Mesendoderm (in vitro differentiated cells): ENCODE results near the gene SGSH.

Experiments used
- DNase-seq: peaks from one replicate; pipeline ENCODE4 v3.0.0; 2013
- H2AK5ac ChIP-seq: 2 replicates; pipeline ENCODE4 v1.6.1; 2013; ENCODE audit warnings: low read length, inconsistent platforms
- H2BK120ac ChIP-seq: 2 replicates; pipeline ENCODE4 v1.6.1; 2013; ENCODE audit warnings: low read depth, mild to moderate bottlenecking, low read length, moderate library complexity, mixed read lengths
- H2BK15ac ChIP-seq: replicated peaks from 2 replicates; pipeline ENCODE4 v1.6.1; 2013; ENCODE audit warnings: low read depth, mild to moderate bottlenecking, moderate library complexity
- H2BK5ac ChIP-seq: 2 replicates; pipeline ENCODE4 v1.6.1; 2013; ENCODE audit warnings: low read length, inconsistent platforms
- H3K18ac ChIP-seq: 2 replicates; pipeline ENCODE4 v1.6.1; 2013; ENCODE audit warnings: mild to moderate bottlenecking, low read length, mixed read lengths
- H3K23ac ChIP-seq: one replicate; pipeline ENCODE4 v1.6.1; 2013; ENCODE audit warnings: low read length
- H3K27ac ChIP-seq: 2 replicates; pipeline ENCODE4 v1.5.1; 2013; ENCODE audit warnings: low read depth, mild to moderate bottlenecking, inconsistent platforms, low read length, moderate library complexity
- H3K27me3 ChIP-seq: 2 replicates; pipeline ENCODE4 v1.6.1; 2013; ENCODE audit warnings: low read length, control low read depth, mild to moderate bottlenecking, inconsistent platforms; ENCODE audit not compliant: insufficient read depth, poor library complexity
- H3K36me3 ChIP-seq: 2 replicates; pipeline ENCODE4 v1.6.1; 2013; ENCODE audit warnings: low read length, inconsistent platforms; ENCODE audit not compliant: control insufficient read depth, insufficient read depth
- H3K4ac ChIP-seq: one replicate; pipeline ENCODE4 v1.6.1; 2013; ENCODE audit warnings: low read depth, mild to moderate bottlenecking, low read length, moderate library complexity
- H3K4me1 ChIP-seq: 2 replicates; pipeline ENCODE4 v1.6.1; 2013; ENCODE audit warnings: low read depth, low read length, inconsistent platforms; ENCODE audit not compliant: control insufficient read depth
- H3K4me2 ChIP-seq: 2 replicates; pipeline ENCODE4 v1.6.1; 2013; ENCODE audit warnings: low read length
- H3K4me3 ChIP-seq: 2 replicates; pipeline ENCODE4 v1.5.1; 2013; ENCODE audit warnings: mild to moderate bottlenecking, low read length
- H3K56ac ChIP-seq: one replicate; pipeline ENCODE4 v1.6.1; 2013; ENCODE audit warnings: low read length
- H3K79me1 ChIP-seq: 2 replicates; pipeline ENCODE4 v1.6.1; 2013; ENCODE audit warnings: low read length, inconsistent platforms
- H3K79me2 ChIP-seq: 2 replicates; pipeline ENCODE4 v1.6.1; 2013; ENCODE audit warnings: mild to moderate bottlenecking, low read length; ENCODE audit not compliant: control insufficient read depth, insufficient read depth
- H3K9ac ChIP-seq: 2 replicates; pipeline ENCODE4 v1.6.1; 2013; ENCODE audit warnings: low read length, inconsistent platforms
- H4K5ac ChIP-seq: one replicate; pipeline ENCODE4 v1.6.1; 2013; ENCODE audit warnings: low read length
- H4K8ac ChIP-seq: one replicate; pipeline ENCODE4 v1.6.1; 2013; ENCODE audit warnings: low read depth, mild to moderate bottlenecking, control low read depth, low read length, moderate library complexity
- whole genome bisulfite sequencing: extraction: QIAGEN DNeasy Blood & Tissue Kit; methylation state at CpG from one replicate; pipeline ENCODE4 v1.1.7; 2013; ENCODE audit warnings: low lambda C conversion rate, missing lambda C conversion rate; ENCODE audit not compliant: insufficient coverage; ENCODE audit errors: extremely low coverage; 5-methylcytosine and 5-hydroxymethylcytosine counted together

The SGSH gene

DNA sequence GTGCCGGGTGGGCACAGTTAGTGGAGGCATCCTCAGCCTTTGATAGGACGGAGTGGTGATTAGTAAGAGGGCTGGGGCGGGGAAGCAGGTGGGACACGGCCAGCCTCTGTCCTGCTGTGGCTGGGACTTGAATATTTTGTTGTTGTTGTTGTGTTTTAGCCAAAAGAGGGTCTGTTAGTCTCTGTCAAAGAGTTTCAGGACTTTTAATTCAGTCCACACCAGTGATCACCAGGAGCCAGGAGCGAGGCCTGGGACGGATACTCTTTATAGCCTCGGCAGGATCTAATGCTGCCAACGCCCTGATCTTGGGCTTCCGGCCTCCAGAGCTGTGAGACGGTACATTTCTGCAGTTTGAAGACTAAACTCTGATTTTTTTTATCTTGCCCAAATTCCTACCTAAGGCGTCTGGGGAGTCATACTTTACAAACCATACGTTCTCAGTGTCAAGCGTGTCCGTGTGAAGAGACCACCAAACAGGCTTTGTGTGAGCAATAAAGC lies 37.6 kb upstream of the SGSH start:
- Histone ChIP-seq H3K18ac (peak overlapping the region; percentile 44), H2BK5ac (peak overlapping the region; percentile 67), H3K23ac (no peak overlapping the region), H4K8ac (no peak overlapping the region), H3K27me3 (no peaks in the 10 kb centered on the region), H3K79me2 (no peaks in the 10 kb centered on the region), H3K36me3 (no peaks in the 10 kb centered on the region), H2AK5ac (no peak overlapping the region), H3K4me1 (peaks cover 10% of the 10 kb centered on the region), H3K9ac (peak overlapping the region; percentile 44), H3K4me2 (no peak overlapping the region), H3K4ac (no peak overlapping the region), H2BK120ac (no peak overlapping the region), H4K5ac (no peak overlapping the region), H2BK15ac (no peak overlapping the region), H3K4me3 (no peak overlapping the region), H3K56ac (peak overlapping the region; percentile 74), H3K79me1 (peaks cover 4% of the 10 kb centered on the region), H3K27ac (peak overlapping the region; percentile 97)
- peak; percentile 47 for DNase-seq
- WGBS, result no CpG with 5 or more reads among the region's 14 CpGs

- H3K27ac ChIP-seq, result no peak overlapping the region
- no peak overlapping the region for H3K9ac ChIP-seq
- WGBS, result no CpG with 5 or more reads among the region's 5 CpGs
These were observed 35.9 kb upstream of the SGSH start for GRCh38 chr17:80256034-80256350.

DNA sequence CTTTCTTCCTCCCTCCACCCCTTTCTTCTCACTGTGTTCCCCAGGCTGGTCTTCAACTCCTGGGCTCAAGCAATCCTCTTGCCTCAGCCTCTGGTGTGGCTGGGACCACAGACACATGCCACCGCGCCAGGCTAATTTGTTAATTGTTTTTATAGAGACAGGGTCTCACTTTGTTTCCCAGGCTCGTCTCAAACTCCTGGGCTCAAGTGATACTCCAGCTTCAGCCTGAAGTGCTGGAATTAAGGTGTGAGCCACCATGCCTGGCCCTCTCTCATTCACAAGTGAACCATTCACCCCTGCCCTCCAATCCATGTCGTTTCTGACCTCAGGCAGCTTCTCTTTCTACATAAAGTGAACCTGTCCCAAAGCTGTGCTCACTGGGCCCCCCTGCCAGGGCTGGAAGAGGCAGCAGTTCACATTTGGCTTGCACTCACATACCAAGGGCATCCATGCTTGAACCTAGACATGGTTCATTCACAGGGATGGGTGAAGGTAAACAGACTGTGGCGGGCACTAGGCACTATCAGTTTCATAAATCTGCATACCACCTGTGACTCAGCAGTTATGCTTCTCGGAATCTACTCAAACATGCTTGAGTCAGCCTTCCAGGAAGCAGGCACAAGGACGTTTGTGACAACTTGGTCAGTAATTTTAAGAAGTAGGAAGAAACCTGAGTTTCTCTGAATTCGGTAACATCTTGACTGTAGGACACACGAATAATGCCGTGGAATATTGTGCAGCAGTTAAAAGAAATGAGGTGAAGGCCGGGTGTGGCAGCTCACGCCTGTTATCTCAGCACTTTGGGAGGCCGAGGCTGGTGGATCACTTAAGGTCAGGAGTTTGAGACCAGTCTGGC lies 34.5 kb upstream of the SGSH start:
- no peak overlapping the region for H3K9ac ChIP-seq
- no peak overlapping the region for H3K18ac ChIP-seq
- WGBS, result no CpG with 5 or more reads among the region's 13 CpGs
- peak; percentile 69 for DNase-seq
- no peaks in the 10 kb centered on the region for H3K27me3 ChIP-seq
- H3K4me3 ChIP-seq, result no peak overlapping the region
- no peak overlapping the region for H2BK15ac ChIP-seq
- no peaks in the 10 kb centered on the region for H3K36me3 ChIP-seq
- peak overlapping the region; percentile 44 for H3K56ac ChIP-seq
- peak overlapping the region; percentile 17 for H3K27ac ChIP-seq
- no peak overlapping the region for H3K23ac ChIP-seq
- H3K4me2 ChIP-seq, result no peak overlapping the region
- H2BK5ac ChIP-seq, result peak overlapping the region; percentile 6
- H4K8ac ChIP-seq, result no peak overlapping the region
- H3K79me1 ChIP-seq, result no peaks in the 10 kb centered on the region
- no peak overlapping the region for H2BK120ac ChIP-seq
- no peak overlapping the region for H2AK5ac ChIP-seq
- H4K5ac ChIP-seq, result no peak overlapping the region
- H3K4me1 ChIP-seq, result peaks cover 4% of the 10 kb centered on the region
- H3K79me2 ChIP-seq, result no peaks in the 10 kb centered on the region
- no peak overlapping the region for H3K4ac ChIP-seq

More at GRCh38 chr17:80256034-80256350, 35.9 kb upstream of the SGSH start:
- no peak overlapping the region for H3K23ac ChIP-seq
- no peak overlapping the region for H4K8ac ChIP-seq
- DNase-seq, result no peak
- H3K79me2 ChIP-seq, result no peaks in the 10 kb centered on the region
- no peaks in the 10 kb centered on the region for H3K36me3 ChIP-seq
- no peak overlapping the region for H2BK120ac ChIP-seq
- no peak overlapping the region for H3K56ac ChIP-seq
- no peak overlapping the region for H3K4me3 ChIP-seq
- no peaks in the 10 kb centered on the region for H3K79me1 ChIP-seq
- no peak overlapping the region for H2AK5ac ChIP-seq
- H2BK15ac ChIP-seq, result no peak overlapping the region
- no peak overlapping the region for H3K4me2 ChIP-seq
- no peak overlapping the region for H3K4ac ChIP-seq
- no peak overlapping the region for H2BK5ac ChIP-seq
- no peak overlapping the region for H3K18ac ChIP-seq
- H3K4me1 ChIP-seq, result peaks cover 4% of the 10 kb centered on the region
- H4K5ac ChIP-seq, result no peak overlapping the region
- H3K27me3 ChIP-seq, result no peaks in the 10 kb centered on the region

- Histone ChIP-seq H3K4me1 (peaks cover 4% of the 10 kb centered on the region), H3K4me3 (no peak overlapping the region), H2AK5ac (no peak overlapping the region), H3K79me2 (no peaks in the 10 kb centered on the region), H3K36me3 (no peaks in the 10 kb centered on the region), H2BK120ac (no peak overlapping the region), H3K79me1 (no peaks in the 10 kb centered on the region), H2BK15ac (no peak overlapping the region), H2BK5ac (no peak overlapping the region), H3K9ac (no peak overlapping the region), H4K5ac (no peak overlapping the region), H3K18ac (no peak overlapping the region), H3K27ac (no peak overlapping the region), H4K8ac (no peak overlapping the region), H3K4me2 (no peak overlapping the region), H3K4ac (no peak overlapping the region), H3K27me3 (no peaks in the 10 kb centered on the region), H3K23ac (no peak overlapping the region), H3K56ac (peak overlapping the region; percentile 34)
- no peak for DNase-seq
- WGBS, result no CpG with 5 or more reads among the region's 21 CpGs
These were observed 33.7 kb upstream of the SGSH start for GRCh38 chr17:80253631-80254395.

- peak; percentile 65 for DNase-seq
- no CpG with 5 or more reads among the region's 13 CpGs for WGBS
These were observed 32.7 kb upstream of the SGSH start for GRCh38 chr17:80252871-80253270.

More at GRCh38 chr17:80252871-80253270, 32.7 kb upstream of the SGSH start:
- H4K5ac ChIP-seq, result no peak overlapping the region
- H3K79me2 ChIP-seq, result no peaks in the 10 kb centered on the region
- no peak overlapping the region for H3K56ac ChIP-seq
- H3K18ac ChIP-seq, result no peak overlapping the region
- H2BK120ac ChIP-seq, result no peak overlapping the region
- H3K9ac ChIP-seq, result no peak overlapping the region
- H2BK5ac ChIP-seq, result no peak overlapping the region
- H3K4ac ChIP-seq, result no peak overlapping the region
- no peak overlapping the region for H3K27ac ChIP-seq
- no peak overlapping the region for H3K23ac ChIP-seq
- H2BK15ac ChIP-seq, result no peak overlapping the region
- H4K8ac ChIP-seq, result no peak overlapping the region
- no peaks in the 10 kb centered on the region for H3K36me3 ChIP-seq
- peaks cover 3% of the 10 kb centered on the region for H3K4me1 ChIP-seq
- H2AK5ac ChIP-seq, result no peak overlapping the region
- H3K4me3 ChIP-seq, result no peak overlapping the region
- no peak overlapping the region for H3K4me2 ChIP-seq
- no peaks in the 10 kb centered on the region for H3K27me3 ChIP-seq
- no peaks in the 10 kb centered on the region for H3K79me1 ChIP-seq
